ENCODE measurements around the gene HMG20A.

DNA sequence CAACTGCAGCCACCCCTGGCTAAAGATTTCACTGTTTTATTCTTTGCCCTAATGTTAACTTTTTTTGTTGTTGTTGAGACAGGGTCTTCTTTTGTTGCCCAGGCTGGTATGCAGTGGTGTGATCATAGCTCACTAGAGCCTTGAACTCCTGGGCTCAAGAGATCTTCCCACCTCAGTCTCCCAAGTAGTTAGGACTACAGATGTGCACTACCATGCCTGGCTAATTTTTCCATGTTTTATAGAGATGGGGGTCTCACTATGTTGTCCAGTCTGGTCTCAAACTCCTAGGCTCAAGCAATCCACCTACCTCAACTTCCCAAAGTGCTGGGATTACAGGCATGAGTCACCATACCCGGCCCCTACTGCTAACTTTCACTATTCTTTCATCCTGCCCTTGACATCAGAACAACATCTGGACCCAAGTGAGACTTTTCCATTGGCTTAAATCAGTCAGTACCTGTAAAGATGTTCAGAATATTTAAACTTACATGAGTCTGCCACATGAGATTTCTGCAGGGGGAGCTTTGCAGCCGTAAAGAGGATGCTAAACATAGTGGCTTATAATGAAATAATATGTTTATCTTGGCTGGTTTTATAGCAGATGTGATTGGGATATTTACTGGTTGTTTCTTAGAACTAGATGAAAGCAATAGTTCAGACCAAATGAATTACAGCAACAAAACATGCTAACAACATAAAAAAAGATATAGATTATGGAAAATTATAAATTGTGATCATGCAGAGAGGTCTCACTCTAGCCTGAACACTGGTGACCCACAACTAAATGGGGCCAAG, 73.6 kb downstream of the HMG20A start:
- TF ChIP-seq, protein P1, sequence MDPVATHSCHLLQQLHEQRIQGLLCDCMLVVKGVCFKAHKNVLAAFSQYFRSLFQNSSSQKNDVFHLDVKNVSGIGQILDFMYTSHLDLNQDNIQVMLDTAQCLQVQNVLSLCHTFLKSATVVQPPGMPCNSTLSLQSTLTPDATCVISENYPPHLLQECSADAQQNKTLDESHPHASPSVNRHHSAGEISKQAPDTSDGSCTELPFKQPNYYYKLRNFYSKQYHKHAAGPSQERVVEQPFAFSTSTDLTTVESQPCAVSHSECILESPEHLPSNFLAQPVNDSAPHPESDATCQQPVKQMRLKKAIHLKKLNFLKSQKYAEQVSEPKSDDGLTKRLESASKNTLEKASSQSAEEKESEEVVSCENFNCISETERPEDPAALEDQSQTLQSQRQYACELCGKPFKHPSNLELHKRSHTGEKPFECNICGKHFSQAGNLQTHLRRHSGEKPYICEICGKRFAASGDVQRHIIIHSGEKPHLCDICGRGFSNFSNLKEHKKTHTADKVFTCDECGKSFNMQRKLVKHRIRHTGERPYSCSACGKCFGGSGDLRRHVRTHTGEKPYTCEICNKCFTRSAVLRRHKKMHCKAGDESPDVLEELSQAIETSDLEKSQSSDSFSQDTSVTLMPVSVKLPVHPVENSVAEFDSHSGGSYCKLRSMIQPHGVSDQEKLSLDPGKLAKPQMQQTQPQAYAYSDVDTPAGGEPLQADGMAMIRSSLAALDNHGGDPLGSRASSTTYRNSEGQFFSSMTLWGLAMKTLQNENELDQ (CRISPR knock-in tag; IDR thresholded peaks at IDR 0.05; ENCODE audit: borderline replicate concordance) = no peak
- TF ChIP-seq BRD4 (CRISPR knock-in tag; IDR thresholded peaks at IDR 0.05) = no peak
- TF ChIP-seq PTBP1 (IDR thresholded peaks at IDR 0.05; ENCODE audit: low read depth, low read length, poor library complexity, severe bottlenecking) = no peak
- TF ChIP-seq CEBPB (IDR thresholded peaks at IDR 0.05; ENCODE audit: borderline replicate concordance, low read depth, low read length) = no peak
- TF ChIP-seq, protein P2, sequence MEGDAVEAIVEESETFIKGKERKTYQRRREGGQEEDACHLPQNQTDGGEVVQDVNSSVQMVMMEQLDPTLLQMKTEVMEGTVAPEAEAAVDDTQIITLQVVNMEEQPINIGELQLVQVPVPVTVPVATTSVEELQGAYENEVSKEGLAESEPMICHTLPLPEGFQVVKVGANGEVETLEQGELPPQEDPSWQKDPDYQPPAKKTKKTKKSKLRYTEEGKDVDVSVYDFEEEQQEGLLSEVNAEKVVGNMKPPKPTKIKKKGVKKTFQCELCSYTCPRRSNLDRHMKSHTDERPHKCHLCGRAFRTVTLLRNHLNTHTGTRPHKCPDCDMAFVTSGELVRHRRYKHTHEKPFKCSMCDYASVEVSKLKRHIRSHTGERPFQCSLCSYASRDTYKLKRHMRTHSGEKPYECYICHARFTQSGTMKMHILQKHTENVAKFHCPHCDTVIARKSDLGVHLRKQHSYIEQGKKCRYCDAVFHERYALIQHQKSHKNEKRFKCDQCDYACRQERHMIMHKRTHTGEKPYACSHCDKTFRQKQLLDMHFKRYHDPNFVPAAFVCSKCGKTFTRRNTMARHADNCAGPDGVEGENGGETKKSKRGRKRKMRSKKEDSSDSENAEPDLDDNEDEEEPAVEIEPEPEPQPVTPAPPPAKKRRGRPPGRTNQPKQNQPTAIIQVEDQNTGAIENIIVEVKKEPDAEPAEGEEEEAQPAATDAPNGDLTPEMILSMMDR (CRISPR knock-in tag; IDR thresholded peaks at IDR 0.05) = no peak
- TF ChIP-seq POLR2A (IDR thresholded peaks at IDR 0.05; ENCODE audit: insufficient read depth in 1 of 2, low read depth in 2 of 2, low read length in 2 of 2) = no peak
- no peak for TF ChIP-seq EHMT2 (IDR thresholded peaks at IDR 0.05; ENCODE audit: borderline replicate concordance, low read depth, low read length)
- TF ChIP-seq RFX1 (IDR thresholded peaks at IDR 0.05) = no peak
- TF ChIP-seq ESRRA (CRISPR knock-in tag; IDR thresholded peaks at IDR 0.05; ENCODE audit: low read depth) = no peak

Measured in HepG2 (cell line).